HL-60 (cell line): ENCODE results near the gene MCUB.

Experiments
- CTCF ChIP-seq: IDR thresholded peaks from one replicate; pipeline ENCODE4 v1.5.1; 2011; ENCODE audit warnings: low read length, control low read depth, inconsistent platforms; ENCODE audit not compliant: insufficient read depth
- GABPA ChIP-seq: IDR thresholded peaks from 2 replicates; pipeline ENCODE4 v1.6.1; 2012; ENCODE audit warnings: low read depth
- POLR2AphosphoS5 ChIP-seq: IDR thresholded peaks from 2 replicates; pipeline ENCODE4 v1.6.1; 2012; ENCODE audit warnings: low read depth
- TF ChIP-seq, protein P1 (sequence below): IDR thresholded peaks from 2 replicates; pipeline ENCODE4 v1.6.1; 2012; ENCODE audit warnings: low read depth; ENCODE audit not compliant: insufficient replicate concordance

- TF ChIP-seq CTCF (no peak), POLR2AphosphoS5 (no peak), GABPA (no peak)
- TF ChIP-seq, protein P1, sequence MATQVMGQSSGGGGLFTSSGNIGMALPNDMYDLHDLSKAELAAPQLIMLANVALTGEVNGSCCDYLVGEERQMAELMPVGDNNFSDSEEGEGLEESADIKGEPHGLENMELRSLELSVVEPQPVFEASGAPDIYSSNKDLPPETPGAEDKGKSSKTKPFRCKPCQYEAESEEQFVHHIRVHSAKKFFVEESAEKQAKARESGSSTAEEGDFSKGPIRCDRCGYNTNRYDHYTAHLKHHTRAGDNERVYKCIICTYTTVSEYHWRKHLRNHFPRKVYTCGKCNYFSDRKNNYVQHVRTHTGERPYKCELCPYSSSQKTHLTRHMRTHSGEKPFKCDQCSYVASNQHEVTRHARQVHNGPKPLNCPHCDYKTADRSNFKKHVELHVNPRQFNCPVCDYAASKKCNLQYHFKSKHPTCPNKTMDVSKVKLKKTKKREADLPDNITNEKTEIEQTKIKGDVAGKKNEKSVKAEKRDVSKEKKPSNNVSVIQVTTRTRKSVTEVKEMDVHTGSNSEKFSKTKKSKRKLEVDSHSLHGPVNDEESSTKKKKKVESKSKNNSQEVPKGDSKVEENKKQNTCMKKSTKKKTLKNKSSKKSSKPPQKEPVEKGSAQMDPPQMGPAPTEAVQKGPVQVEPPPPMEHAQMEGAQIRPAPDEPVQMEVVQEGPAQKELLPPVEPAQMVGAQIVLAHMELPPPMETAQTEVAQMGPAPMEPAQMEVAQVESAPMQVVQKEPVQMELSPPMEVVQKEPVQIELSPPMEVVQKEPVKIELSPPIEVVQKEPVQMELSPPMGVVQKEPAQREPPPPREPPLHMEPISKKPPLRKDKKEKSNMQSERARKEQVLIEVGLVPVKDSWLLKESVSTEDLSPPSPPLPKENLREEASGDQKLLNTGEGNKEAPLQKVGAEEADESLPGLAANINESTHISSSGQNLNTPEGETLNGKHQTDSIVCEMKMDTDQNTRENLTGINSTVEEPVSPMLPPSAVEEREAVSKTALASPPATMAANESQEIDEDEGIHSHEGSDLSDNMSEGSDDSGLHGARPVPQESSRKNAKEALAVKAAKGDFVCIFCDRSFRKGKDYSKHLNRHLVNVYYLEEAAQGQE: no peak
These were observed 7.8 kb upstream of the MCUB start for GRCh38 chr4:109552237-109552636.
